GM19372 (cell line): ENCODE data around the gene RNF135.
"Not testable (repeated sequence)": the region's sequence is repeated elsewhere in the genome, so short reads cannot be mapped to it uniquely, and the experiment has no call there.

ENCODE experiments used
- ATAC-seq: cut with Tn5 transposase; IDR thresholded peaks from one replicate; pipeline ENCODE4 v1.9.1; 2021; ENCODE audit warnings: mild to moderate bottlenecking, low read depth, moderate library complexity; ENCODE audit not compliant: unreplicated experiment

Gene RNF135

DNA sequence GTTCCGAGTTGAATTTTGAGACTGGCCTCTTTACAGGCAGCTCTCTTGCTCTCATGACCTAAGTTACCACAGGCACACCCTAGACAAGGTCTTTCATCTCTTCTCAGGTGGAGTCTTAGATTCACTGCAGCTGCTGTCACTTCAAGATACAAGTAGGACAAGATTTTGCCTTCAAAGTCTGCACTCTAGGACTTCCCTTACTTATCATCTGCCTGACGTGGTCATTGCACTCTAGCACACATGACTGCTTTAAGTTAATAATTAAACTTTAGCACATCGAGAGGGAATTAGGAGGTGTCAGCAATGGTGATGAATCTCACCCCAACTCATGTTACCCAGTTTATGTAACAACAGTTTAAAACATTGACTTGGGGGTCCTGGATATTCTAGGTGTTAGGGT is 25.6 kb downstream of the RNF135 start:
- ATAC-seq = no peak

DNA sequence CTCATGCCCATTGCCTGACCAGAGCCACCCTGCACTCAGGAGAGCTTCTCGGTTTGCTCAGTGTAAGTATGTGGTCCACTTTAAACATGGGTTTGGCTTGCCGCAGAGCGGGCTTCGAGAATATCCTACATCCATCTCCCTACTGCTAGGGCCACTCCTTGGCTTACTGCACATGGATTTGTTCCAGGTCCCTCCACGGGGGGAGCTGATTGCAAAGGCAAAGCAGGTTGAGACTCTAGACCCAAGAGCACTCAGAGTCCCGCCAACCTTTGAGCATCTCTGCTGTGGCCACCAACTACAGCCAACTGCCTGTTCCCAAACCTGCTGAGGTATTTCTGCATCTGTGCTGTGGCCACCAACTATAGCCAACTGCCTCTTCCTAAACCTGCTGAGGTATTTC is 26.4 kb downstream of the RNF135 start:
- ATAC-seq = no peak

DNA sequence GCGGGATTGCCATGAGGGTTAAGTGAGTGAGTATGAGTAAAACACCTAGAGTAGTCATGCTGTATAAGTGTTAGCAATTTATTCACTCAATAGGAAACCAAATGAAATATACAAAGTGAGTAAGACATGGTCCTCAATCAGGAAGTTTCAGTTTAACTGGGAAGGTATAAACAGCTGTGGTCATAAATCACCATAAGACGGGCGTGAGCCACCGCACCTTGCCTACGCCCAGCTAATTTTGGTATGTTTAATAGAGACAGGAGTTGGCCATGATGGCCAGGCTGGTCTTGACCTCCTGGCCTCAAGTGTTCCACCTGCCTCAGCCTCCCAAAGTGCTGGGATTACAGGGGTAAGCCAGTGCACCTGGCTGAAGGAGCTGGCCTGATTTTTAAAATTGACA is 27.0 kb downstream of the RNF135 start:
- no peak for ATAC-seq

DNA sequence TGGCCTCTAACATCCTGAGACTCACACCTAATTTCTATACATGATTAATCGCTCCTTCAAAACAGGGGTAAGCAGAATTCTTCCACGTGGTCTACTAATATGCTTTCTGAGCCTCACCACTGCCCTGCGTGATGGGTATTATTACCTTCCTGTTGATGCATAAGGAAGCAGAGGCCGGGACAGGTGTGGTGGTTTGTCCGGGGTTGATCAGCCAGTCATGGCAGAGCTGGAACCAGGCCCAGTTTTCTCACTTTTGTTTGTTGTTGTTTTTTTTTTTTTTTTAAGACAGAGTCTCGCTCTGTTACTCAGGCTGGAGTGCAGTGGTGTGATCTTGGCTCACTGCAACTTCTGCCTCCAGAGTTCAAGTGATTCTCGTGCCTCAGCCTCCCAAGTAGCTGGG is 31.2 kb downstream of the RNF135 start:
- no peak for ATAC-seq

DNA sequence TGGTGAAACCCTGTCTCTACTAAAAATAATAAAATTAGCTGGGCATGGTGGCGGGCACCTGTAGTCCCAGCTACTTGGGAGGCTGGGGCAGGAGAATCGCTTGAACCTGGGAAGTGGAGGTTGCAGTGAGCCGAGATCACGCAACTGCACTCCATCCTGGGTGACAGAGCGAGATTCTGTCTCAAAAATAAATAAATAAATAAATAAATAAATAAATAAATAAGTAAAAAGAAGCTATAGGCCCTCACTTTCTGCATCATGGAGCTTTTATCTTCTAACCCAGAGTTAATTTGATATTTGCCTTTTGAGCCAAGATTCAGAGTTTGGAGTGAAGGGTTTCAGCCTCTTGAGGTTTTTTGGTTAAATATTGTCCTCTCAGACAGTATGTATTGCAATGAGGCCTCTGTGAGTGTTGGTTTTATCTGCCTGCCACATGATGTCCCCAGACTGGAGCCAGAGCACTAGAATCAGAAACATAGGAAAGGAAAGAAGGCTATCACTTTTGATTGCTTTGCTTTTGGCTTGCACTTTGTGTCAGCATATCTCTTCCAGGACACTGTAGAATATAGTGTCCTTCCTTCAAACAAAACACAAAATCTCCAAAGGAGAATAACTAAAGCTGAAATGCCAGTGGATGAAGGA is 32.5 kb downstream of the RNF135 start:
- no peak for ATAC-seq

DNA sequence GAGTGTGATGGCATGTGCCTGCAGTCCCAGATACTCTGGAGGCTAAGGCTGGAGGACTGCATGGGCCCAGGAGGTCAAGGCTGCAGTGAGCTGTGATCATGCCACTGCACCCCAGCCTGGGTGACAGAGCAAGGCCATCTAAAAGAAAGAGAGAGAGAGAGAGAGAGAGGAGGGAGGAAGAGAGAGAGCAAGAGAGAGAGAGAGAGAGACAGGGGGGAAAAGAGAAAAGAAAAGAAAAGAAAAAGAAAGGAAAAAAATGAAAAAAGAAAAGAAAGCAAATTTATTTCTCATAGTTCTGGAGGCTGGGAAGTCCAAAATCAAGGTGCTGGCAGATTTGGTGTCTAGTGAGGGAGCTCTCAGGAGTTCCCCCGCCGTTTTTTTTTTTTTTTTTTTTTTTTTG is 33.3 kb downstream of the RNF135 start:
- no peak for ATAC-seq

DNA sequence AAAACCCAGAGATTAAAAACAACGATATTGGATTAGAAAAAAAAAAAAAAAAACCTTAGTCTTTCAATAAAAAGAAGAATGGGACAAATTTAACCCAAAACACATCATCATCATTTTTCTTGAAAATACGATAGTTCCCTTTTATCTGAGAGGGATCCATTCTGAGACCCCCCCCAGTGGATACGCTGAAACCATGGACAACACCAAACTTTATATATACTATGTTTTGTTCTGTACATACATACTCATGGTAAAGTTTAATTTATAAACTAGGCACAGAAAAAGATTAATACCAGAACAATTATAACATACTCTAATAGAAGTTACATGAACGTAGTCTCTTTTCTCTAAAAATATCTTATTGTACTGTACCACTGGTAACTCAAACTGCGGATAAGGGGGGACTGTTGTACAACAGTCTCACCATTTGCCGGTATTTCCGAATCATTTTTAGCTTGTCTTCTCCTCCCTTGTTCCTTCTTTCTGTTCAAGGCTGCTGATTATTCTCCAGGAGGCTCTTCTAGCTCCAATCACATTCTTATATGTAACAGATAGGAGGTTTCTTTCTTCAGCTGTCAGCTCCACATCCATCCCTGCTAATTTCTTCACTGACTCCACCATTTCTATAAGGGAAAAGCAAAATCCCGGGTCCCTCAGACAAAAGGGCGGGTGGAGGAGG is 37.0 kb downstream of the RNF135 start:
- ATAC-seq = no peak

DNA sequence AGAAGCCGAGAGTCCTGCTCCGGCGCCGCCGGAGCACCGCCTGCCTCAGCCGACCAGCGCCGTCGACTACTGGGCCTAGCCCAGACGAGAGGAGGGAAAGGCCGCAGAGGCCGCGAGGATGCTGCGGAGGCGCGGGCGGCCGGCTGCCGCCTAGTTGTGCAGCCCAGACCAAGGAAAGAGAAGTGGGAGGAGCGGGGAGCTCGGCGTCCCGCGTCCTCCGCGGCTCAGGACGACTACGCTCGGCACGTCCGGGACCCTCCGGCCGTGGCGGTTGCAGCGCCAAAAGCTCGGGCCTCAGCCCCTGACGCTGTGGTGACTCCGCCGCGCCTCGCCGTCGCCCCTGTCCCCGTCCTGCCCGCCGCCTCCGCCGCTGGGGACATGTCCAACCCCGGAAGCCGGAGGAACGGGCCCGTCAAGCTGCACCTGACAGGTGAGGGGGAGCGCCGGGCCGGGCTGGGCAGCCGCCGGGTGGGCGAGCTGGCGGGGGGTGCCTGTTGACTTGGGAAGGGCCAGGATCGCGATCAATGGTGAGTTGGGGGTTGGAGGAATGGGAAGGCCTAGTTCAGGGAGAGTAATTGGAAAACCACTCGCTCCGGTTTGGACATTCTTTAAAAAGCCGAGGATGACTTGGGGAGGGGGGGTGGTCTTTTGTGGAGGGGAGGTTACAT is 37.7 kb downstream of the RNF135 start:
- ATAC-seq = peak; percentile 56

DNA sequence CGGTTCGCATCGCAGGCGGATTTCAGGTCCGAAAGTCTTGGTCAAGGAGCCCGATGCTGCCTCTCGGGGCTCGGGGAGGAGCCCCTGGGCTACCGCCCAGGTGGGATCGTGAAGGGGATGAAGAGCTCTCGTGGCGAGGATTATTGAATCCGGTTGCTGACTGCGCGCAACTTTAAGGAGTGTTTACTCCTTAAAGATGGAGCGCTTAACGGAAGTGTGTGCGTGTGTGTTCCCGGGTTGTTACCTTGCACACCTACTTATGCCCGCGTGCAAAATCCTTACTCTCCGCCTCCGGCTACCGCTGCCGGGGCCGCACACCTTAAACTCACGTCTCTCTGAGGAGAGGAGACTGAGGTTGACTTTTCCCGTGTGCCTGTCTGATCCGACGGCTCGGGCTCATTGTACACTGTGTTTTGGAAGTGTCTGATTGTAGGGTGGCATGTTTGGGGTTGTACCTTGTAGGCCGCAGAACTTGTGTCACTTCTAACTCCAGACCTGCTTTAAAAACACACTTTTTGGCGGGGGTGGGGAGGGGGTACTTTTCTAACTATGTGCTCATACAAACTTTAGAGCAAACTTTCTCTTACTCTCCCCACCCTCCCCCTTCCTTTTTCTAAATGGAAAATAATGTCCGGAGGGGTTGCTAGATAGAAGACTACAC is 38.3 kb downstream of the RNF135 start:
- not testable (repeated sequence) for ATAC-seq

DNA sequence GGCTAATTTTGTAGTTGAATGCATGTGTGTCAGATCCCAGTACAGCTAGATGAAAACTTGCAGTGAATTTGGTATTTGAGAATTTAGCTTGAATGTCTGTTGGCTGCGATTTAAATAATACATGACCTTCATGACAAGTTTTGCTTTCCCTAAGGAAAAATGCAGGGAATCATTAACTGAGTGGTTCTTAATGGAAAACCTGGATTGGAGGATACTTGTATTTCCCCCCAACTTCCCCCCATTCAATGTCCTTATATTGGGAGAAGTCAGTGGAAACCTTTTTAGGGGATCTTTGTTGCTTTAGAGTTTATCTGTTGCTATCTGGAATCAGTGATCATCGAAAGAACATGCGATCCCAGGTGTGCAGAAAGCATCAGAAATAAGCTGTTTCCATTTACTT is 39.2 kb downstream of the RNF135 start:
- ATAC-seq = not testable (repeated sequence)

DNA sequence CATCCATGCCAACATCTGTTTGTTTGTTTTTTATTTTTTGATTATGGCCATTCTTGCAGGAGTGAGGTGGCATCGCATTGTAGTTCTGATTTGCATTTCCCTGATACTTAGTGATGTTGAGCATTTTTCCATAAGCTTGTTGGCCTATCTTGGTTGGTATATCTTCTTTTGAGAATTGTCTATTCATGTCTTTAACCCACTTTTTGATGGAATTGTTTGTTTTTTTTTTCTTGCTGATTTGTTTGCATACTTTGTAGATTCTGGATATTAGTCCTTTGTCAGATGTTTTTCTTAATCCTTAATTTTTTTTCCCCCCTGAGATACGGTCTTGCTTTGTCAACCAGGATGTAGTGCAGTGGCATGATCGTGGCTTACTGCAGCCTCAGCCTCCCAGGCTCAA is 43.0 kb downstream of the RNF135 start:
- ATAC-seq = no peak

DNA sequence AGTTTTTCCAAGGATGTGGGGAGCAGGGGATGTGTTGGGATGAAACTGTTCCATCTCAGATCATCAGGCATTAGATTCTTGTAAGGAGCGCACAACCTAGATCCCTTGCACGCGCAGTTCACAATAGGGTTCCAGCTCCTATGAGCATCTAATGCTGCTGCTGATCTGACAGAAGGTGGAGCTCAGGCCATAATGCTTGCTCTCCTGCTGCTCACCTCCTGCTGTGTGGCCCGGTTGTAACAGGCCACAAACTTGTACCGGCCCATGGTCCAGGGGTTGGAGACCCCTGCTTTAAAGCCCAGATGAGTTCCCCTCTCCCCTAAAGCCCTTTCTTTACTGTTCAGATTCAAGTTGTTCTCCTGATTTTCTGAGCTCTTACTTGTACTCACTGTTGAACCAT is 44.8 kb downstream of the RNF135 start:
- no peak for ATAC-seq

DNA sequence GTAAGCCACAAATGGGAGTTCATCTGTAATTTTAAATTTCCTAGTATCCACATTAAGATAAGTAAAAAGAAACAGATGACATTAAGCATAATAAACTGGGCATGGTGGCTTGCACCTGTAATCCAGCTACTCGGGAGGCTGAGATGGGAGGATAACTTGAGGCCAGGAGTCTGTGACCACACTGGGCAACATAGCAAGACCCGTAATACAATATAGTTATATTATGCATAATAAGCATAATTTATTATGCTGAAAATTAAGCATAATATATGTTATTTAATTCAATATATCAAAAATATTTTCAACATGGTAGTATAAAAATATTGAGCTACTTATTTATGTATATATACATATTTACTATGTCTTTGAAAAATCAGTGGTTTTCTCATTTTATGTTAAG is 48.2 kb downstream of the RNF135 start:
- no peak for ATAC-seq

DNA sequence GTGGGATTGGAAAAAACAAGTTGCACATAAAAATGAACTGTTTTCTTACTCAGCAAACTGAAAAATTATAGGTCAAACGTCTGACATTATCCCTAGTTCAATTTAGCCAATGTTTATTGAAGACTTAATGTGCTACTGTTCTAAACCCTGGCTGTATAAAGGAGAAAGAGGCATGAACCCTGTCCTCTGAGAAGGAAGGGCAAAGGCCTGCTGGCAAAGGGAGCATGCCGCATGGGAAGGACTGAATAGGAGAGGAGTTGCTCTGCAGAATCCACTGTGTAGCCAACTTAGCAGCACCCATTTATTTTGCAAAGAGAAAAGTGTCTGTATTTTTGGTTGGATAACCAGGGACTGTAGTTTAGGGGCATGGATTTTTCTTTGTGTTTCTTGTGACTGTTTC is 52.3 kb downstream of the RNF135 start:
- not testable (repeated sequence) for ATAC-seq

DNA sequence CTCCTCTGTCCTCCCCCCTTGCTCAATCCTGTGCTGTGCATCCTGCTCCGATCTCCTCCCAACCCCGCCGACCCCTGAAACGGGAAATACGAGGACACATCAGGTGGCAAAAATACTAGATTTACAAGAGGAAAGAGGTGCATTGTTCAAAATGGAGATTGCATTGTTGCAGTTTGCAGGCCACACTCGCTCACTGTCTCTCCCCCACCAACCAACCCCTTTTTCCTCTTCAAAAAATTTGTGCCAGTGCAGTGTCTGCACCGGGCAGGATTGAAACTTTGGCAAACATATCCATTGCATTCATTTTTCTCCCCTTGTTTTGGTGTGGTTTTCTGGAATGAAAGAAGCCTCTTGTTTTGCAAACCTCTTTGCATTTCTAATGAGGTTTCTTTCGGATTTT is 61.0 kb downstream of the RNF135 start:
- ATAC-seq = no peak

DNA sequence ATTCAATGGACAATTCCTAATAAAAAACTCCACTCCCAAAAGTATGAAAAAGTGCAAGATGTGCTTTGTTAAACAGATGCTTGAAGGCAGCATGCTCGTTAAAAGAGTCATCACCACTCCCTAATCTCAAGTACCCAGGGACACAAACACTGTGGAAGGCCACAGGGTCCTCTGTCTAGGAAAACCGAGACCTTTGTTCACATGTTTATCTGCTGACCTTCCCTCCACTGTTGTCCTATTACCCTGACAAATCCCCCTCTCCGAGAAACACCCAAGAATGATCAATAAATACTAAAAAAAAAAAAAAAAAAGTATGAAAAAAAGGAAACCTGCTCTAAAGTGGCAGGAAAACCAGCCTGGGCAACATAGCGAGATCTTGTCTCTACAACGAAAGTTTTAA is 64.8 kb downstream of the RNF135 start:
- ATAC-seq = not testable (repeated sequence)

DNA sequence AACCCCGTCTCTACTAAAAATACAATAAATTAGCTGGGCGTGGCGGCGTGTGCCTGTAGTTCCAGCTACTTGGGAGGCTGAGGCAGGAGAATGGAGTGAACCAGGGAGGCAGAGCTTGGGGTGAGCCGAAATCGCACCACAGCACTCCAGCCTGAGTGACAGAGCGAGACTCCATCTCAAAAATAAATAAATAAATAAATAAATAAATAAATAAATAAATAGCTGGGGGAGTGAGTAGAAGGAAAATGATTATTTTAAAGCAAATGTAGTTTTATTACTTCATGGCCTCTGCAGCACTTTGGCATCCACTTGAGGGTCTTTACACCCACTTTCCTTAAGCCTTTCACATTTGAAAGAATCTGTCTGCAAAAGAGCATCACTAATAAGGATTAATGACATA is 70.0 kb downstream of the RNF135 start:
- ATAC-seq = not testable (repeated sequence)

DNA sequence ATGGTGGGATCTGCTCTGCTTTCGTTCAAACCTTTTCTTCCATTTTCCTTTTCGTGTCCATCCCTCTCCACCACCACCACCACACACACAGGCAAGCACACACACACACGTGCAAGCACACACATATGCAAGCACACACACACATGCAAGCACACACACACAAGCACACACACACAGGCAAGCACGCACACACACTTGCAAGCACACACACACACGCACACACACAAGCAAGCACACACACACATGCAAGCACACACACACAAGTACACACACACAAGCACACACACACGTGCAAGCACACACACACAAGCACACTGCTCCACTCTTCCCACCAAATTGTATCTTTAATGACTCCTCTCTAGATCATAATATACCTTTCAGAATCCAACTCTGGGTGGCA is 71.5 kb downstream of the RNF135 start:
- not testable (repeated sequence) for ATAC-seq

DNA sequence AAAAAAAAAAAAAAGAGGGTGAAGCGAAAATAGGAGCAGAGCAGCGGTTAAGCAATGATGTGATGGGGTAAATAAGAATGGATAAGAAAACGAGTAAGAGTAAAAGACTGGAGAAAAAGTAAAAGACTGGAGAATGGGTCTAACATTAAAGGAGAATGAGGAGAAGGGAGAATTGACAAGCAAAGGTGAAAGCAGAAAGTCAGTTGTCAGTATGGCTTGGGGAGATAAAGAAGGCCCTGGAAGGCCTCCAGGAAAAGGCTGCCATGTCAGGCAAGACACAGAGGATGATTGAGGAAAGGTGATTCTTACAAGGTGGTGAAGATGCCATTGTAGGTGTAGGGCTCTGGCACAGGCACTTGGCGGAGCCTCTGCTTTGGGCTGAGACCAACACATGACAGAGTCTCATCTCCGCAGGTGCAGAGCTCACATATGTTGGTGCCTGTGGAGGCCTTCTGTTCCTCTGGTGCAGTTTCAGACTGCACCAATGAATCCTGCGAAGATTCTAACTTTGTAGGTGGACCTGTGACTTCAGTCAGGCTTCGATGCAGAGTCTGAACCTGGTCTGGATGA is 76.1 kb downstream of the RNF135 start:
- ATAC-seq = not testable (repeated sequence)

DNA sequence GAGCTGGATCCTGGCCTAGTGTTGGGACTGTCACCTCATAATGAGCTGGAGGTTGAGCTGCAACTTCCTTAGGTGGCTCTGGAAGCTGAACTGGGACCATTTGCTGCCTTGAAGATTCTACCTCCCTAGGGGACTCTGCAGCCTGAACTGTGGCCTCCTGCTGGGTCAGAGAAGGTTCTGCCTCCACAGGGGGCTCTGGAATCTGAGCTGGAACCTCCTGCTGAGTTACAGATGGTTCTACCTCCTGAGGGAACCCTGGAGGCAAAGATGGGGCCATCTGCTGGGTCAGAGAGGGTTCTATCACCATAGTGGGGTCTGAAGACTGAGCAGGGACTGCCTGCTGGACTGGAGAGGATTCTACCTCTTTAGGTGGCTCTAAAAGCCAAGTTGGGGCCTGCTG is 77.3 kb downstream of the RNF135 start:
- ATAC-seq = no peak

DNA sequence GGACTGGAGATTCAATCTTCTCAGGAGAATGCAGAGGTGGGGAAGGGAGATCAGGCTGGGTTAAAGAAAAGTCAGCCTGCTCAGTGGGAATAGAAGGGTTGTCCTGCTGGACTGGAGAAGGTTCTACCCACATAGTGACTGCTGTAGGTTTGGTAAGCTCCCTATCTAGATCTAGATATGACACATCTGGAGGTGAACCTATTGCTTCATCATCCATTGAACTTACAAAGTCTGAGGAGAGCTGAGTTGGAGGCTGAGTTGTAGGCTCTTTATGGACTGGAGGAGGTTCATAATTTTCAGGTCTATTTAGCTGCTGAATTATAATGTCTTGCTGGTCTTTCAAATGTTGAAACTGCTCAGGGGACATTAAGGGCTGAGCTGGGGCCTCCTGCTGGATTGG is 77.9 kb downstream of the RNF135 start:
- ATAC-seq = no peak
